Activated effector memory CD4-positive, alpha-beta T cell treated with anti-CD3 and anti-CD28 coated beads, Interleukin-2, amount 50 U/mL, for 16 hours (primary cell): Measurements from ENCODE around the gene MMP15.
"Not testable (repeated sequence)": the region's sequence is repeated elsewhere in the genome, so short reads cannot be mapped to it uniquely, and the experiment has no call there.

Experiments used
- DNase-seq: peaks from one replicate; pipeline ENCODE4 v3.0.0-alpha.2; 2020

MMP15 gene

GRCh38 chr16:58025351-58026138 lies at the start of gene MMP15:
MMP15 (plus strand) TSS chr16:58025754; CDS start chr16:58026351, 597 bp downstream.
- DNase-seq: peak; percentile 88

GRCh38 chr16:57976331-57976796 lies 49.2 kb upstream of the MMP15 start:
- no peak for DNase-seq

GRCh38 chr16:57977418-57978069 lies 48.0 kb upstream of the MMP15 start:
- DNase-seq: no peak

- not testable (repeated sequence) for DNase-seq
Measured at GRCh38 chr16:57978070-57978465, 47.5 kb upstream of the MMP15 start.

GRCh38 chr16:57979006-57979585 lies 46.5 kb upstream of the MMP15 start:
- no peak for DNase-seq

- no peak for DNase-seq
Measured at GRCh38 chr16:57981636-57982035, 43.9 kb upstream of the MMP15 start.

- no peak for DNase-seq
Measured at GRCh38 chr16:57982385-57982784, 43.2 kb upstream of the MMP15 start.

GRCh38 chr16:57984443-57985203 lies 40.9 kb upstream of the MMP15 start:
- DNase-seq: peak; percentile 96

GRCh38 chr16:57985204-57986181 lies 40.1 kb upstream of the MMP15 start:
- DNase-seq: peak; percentile 55

- no peak for DNase-seq
Measured at GRCh38 chr16:57986196-57986595, 39.4 kb upstream of the MMP15 start.

GRCh38 chr16:57987441-57988177 lies 37.9 kb upstream of the MMP15 start:
- peak; percentile 53 for DNase-seq

- DNase-seq: no peak
Measured at GRCh38 chr16:57988929-57989328, 36.6 kb upstream of the MMP15 start.

GRCh38 chr16:57991551-57992059 lies 33.9 kb upstream of the MMP15 start:
- peak; percentile 56 for DNase-seq

GRCh38 chr16:57992084-57992483 lies 33.5 kb upstream of the MMP15 start:
- no peak for DNase-seq

GRCh38 chr16:57993438-57993837 lies 32.1 kb upstream of the MMP15 start:
- DNase-seq: no peak

- DNase-seq: no peak
Measured at GRCh38 chr16:57993897-57994296, 31.7 kb upstream of the MMP15 start.

GRCh38 chr16:57994361-57994760 lies 31.2 kb upstream of the MMP15 start:
- DNase-seq: no peak

GRCh38 chr16:57994778-57995177 lies 30.8 kb upstream of the MMP15 start:
- peak; percentile 79 for DNase-seq

- no peak for DNase-seq
Measured at GRCh38 chr16:57995721-57996405, 29.7 kb upstream of the MMP15 start.
